Inflammatory macrophage (primary cell): Measurements from ENCODE around the gene CCNL1.

ENCODE experiments used
- DNase-seq, 2 donors: peaks; one replicate each; pipeline ENCODE4 v3.0.0-alpha.2; 2020 to 2022

The CCNL1 gene

DNA sequence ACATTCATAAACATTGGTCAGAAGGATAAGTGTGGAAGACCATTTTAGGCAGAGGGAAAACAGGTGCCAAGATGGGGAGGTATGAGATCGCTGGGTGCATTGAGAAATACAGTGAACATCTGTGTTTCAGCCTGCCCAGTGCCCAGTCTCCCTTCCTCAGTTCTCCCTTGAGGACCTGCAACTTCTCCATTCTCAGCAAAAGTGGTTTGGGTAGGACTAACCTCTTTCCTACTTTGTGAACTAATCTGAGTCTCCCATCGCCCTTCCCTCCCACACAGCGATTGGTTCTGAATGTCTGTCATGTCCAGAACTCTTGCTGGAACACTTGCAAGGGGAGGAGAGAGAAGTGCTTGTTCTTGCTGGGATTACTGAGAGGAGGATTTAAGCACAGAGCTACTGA, 10.9 kb upstream of the CCNL1 start:
- DNase-seq = peak; percentile 87 to 92

DNA sequence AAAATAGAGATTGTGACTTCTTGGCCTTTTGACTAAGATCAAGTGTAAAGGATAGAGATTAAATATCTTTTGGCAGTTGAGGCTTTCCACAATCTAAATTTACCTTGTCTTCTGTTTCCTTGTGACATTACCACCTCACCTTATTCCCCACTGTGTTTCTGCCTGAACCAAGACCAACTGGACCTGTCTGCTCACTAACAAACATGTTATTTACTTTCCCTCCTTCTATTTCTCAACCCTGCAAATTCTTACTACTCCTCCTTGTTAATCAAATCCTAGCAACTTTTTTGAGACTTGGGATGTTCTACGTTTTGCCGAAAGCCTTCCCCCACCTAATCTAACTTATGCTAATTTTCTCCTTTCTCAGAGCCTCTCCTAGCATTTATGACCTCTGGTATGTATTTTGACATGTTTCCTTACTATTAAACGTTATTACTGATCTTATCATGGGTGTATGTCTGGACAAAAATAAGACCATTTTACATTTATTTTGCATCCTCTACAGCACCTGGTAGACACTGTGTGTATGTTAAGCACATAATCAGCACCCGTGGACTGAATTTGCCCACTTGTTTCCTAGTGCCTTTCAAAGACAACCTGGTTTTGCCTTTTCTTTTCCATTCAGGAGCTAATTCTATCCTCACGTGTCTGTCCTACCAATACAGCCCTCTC, 7.6 kb upstream of the CCNL1 start:
- no peak for DNase-seq

DNA sequence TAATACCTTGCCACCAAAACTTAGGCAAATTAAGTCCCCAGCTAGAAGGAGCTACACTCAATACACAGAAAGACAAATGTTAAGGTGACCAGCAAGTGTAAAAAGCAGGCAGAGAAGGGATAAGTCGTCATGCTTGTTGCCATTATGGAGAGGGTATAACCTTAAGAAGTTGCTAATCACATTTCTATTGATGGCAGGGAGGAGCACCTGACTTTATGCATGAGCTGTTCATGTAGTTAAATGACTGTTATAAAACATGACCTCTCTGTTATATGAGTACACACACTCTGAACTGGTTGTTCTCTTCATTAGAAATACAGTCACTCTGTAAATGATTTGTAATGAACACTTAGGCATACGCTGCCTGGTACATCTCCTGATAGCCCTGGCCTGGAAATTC, 6.6 kb upstream of the CCNL1 start:
- no peak for DNase-seq

DNA sequence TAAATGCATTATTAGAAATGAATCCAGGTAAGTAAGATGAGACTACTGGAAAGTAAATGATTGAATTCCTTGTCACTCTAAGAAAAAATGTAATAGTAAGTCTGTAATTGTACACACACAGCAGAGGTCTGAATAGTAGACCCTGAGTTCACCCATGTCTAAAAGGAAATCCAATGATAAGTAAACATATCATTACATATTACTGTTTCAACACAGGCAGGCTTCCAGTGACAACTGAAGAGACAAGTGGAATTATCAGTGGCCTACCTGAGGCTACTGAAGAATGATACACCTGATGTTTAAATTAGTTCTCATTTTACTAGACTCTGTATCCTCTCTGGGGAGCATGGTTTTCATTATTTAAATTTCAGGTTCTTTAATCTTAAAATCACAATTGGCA, 6.2 kb upstream of the CCNL1 start:
- no peak for DNase-seq

DNA sequence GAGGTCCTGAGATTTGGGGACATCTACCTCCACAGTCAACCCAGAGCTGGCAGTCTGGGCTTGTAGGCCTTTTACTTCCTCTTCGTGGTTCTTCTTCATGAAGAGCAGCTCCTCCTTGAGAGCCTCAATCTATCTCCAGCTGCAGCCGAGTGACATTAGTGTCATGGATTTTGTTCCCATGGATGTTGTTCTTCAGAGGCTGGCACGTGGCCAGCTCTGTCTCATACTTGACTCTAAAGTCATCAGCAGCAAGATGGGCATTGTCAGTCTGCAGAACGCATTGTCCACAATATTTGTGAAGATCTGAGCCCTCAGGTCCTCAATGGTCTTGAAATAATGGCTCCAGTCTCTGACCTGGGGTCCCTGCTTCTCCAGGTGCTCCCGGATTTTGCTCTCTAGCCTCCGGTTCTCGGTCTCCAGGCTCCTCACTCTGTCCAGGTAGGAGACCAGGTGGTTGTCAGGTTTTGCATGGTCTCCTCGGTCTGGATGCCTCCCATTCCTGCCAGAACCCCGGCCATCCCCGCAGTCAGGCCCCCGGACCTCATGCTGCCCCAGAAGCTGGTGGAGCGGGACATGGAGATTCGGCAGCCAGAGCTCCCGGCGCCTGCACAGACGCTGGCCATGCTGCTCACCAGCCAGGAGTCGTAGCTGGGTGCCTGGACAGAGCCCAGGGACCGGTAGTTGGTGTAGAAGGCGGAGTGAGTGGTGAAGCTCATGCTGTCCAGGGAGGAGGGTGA, 3.4 kb upstream of the CCNL1 start:
- peak in 1 of 2 donors; percentile 23 for DNase-seq

DNA sequence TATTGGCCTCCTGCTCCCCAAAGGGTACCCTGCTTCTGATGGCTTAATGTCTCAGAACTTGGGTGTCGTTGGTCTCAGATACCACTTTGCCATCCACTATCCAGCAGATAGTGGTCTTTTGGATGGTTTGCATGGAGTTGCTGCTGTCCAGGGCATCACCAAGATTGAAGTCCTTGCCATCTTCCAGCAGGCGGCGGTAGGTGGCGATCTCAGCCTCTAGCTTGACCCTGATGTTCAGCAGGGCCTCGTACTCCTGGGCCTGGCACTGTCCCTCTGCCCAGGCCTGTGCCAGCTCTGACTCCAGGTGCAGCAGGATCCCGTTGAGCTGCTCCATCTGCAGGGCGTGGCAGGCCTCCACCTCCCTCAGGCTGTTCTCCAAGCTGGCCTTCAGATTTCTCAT, 2.7 kb upstream of the CCNL1 start:
- peak in 1 of 2 donors; percentile 24 for DNase-seq

DNA sequence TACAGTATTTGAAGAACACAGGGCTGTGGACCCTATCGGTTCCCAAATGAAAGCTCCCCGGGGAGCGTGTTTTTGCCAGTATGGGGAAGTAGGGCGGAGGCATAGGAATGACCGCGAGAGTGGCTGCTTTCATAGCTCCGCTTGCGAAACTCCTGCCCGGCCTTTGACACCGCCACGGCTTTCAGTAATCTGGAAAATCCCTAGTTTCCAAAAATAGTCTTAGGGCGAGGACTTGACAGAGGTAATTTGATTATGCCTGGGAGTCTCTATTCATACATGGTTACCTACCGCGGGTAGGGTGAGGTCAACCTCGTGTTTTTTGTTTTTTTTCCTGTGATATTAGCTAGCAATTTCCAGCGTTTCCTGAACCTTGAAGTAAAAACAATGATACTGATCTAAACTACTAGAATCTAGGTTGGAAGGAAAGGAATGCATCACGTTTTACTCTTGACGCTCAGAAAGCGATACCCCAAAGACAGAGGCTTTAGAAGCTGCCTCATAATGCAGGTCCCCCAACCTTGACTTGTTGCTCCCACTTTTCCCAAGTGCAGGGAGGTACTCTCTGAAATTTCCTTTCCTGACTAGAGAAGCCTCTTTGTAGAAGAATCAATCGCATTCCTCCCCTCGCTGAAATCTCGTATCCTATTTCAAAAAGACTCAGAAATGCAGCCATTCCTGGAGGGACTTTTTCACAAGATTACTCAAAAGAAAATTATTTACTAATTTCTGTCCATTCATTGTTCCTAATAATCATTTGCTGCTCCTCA, 894 bp upstream of the CCNL1 start:
- peak; percentile 96 to 98 for DNase-seq

DNA sequence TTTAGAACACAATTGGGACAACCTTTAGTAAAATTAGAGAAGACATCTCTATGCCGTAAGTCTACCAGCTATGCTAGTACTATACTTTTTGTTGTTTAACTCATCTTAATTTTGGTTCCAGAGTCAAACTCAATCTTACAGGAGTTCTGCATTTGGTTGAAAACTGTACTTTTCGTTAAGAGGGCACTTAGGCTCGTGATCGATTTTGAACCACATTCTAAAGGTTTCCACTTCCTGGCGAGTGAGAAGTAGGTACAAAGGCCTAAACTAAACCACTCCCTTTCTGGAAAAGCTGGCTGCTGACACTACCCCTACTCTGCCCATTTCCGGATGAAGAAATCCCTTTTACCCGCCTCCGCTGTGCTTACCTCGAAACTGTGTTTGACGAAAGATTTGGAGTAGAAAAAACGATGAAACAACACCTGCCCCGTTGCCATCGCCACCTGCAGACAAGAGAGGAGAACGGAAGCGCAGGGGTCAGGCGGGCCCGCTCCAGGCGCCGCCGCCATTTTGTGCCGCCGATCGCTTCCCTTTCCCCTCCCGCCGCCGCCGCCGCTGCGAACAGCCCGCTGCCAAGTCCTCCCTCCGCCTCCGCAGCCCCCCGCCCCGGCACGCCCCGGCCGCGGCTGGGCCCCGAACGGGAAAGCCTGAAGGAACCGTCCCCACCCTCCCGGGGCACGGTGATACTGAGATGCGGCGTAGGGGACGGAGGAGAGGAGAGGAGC, 748 bp downstream of the CCNL1 start:
- peak; percentile 67 to 77 for DNase-seq

DNA sequence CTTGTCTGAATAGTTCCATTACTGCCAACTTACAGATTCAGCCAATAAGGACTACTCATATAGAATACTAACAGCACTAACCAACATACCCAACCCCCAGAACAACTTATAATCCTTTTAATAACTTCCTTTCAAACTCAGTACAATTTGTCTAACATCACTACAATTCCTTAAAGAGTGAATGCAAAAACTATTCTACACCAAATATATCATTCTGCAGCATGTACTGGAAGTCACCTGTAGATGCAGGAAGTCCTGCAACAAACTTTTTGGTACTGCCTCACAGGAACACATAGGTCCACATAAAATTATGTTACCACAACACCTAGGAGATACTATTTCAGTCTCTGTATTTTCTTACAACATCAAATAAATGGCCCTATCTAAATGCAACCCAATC, 2.1 kb downstream of the CCNL1 start:
- no peak for DNase-seq

DNA sequence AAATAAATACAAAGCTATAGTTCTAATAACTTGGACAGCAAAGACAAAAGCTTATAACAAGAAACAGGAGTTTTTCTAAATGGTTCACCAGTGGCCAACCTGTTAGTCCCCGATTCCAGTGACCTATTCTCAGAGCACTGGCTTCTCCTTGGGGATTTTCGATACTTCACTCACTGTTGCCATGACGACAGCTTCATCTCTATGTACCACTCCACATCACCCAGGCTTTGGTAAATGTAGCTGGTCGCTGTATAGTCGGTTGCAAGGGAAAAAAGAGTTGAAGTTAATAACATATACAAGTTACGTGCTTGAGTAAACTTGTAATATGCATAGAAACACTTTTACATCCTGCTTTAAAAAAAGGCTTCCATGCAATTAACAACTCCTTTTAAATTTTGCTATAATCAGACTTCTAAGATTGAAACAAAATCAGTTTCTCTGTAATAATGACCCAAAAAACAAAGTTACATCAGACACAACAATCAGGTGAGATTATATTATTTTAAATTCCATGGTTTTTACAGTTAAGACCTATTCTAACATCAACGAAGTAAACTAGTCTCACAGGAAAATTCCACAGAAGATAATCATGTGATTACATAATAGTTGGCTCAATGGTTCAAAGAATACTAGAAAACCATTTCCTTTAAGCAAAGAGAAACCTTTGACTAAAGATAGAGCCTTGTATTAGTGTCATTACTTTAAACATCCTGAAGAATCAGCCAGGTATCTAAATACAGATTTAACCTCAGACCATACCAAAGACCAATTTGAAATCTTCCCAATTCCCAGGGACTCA, 2.9 kb downstream of the CCNL1 start:
- DNase-seq = no peak

DNA sequence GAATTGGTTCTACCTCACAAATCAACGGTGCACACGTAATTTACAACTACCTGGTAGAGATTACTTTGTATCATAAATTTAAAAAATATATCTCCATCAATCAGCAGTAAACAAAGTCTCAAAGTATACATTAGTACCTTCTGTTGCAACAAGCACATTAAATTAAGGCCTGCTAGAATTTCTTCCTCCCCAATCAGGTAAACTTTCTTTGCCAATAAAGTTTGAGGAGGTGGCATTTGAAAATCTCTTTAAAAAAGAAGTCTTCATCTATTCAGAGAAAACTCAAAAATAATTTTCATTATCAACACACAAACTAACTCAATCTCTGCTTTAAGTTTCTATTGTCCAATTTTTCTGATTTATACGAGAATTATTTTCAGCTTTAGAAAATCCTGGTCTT, 4.4 kb downstream of the CCNL1 start:
- DNase-seq = no peak

DNA sequence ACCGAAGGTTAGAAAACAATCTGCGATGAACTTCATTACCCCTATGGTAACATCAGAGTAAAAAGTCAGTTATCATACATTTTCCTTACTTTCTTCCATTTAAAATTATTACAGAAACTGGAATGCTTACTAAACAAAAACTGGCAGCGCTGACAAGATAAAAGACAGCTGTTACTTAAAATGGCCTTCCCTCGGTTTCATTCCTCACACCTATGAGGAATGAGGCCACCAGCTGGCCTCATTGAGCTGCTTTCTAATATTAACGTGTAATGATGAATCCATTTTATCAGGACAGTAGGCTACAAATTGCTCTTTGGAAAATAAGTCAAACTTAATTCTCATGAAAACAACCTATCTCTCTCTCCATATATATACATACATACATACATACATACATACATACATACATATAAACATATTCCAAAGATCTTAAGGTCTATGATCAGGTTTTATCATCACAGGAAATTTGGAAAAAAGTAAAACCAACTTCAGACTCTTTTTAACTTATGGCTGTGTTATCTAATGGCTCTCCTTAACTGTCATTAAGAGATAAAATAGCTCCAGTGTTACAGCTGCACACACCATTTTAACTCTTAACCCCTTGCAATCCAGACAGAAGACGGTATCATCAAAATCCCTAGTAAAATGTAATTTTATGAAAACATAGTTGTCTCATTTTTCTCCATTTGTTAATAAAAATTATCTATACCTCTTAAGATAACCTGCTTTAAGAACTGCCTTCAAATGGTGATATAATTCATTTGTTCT, 5.2 kb downstream of the CCNL1 start:
- DNase-seq = peak in 1 of 2 donors; percentile 2

DNA sequence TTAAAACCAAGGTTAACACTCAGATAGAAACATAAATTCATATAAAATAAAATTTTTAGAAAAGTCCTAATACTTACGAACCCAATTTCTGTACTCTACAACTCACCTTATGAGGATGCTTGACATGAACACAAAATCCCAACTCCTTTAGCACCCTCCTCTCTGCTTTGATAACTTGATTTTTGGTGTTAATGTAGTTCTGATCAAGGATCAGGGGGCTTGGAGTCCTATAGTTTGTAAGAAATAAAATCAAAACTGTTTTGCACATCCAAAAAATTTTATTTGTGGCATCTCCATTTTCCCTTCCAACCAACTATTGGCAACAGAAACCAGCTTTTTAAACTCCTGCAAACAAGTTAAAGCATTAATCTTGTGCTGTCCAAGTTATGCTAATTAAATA, 7.0 kb downstream of the CCNL1 start:
- DNase-seq = no peak

DNA sequence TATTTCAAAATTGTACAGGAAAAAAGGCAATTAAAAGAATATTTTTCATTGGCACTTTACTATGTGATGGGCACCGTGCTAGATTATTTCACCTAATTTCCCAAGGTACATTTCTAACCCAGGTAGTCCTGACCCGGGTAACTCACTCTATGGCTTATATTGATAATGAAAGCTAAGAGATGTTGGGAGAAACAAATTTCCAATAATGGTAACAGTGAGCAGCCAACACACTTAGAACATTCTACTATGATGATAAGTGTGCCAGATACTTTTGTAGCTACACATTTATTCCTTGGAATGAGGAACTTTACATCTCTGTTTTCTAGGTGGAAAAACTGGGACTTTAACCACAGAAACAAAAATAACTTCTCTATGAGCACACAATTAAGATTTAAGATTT, 7.5 kb downstream of the CCNL1 start:
- DNase-seq = no peak

DNA sequence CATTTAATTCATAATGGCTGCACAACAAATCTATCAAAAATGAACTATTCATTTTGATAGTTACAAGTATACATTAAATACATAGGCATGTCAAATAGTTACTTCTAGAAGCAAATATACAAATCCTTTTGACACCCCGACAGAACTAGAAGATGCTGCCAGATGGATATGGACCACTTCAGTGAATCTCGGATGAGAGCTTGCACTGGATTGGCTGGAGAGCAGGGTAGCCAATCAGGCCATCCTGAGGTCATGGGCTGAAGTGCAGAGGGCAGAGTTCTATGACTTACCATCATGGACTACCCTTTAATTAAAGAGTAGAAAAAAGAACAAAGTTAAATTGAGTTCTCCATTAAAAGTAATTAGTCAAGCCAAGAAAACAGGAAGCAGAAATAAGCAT, 8.3 kb downstream of the CCNL1 start:
- no peak for DNase-seq

DNA sequence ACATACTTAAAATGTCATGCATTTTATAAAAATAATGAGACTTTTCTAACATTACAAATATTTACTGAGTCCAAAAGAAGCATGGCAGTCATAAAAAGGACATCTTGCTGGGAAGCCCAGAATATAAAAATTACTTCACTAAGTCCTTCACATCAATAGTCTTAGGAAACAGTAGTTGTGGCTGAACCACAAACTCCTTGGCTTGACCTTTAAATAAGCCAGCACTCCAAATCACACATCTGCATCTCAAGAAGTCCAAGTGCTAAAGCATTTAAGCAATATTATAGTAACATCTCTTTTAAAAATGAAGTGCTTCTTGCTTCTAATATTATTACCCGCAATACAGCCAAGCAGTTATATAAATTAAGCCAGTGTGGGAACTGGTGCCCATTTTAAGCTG, 8.8 kb downstream of the CCNL1 start:
- DNase-seq = no peak

DNA sequence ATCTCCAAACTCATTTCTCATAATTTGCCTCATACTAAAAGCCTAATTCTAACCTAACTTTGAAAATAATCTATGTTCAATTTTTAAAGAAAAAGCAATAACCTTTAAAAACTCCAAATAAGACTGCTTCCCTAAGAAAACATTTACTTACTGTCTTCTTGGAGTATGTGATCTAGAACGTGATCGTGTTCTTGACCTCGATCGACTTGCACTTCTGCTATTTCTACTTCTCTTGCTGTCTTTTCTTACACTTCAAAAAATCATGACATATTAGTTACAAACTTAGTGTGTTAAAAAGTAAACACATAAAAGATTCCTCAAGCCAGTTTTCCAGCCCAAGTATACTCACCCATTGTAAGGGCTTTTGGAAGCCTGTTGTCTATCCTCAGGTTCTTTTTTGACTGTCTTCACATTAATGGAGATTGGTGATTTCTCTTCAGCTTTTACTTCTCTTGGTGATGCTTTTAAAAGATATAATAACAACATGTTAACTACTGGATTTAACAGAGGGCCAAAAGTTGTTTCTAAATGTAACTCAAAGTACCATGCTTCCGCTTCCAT, 10.7 kb downstream of the CCNL1 start:
- no peak for DNase-seq

DNA sequence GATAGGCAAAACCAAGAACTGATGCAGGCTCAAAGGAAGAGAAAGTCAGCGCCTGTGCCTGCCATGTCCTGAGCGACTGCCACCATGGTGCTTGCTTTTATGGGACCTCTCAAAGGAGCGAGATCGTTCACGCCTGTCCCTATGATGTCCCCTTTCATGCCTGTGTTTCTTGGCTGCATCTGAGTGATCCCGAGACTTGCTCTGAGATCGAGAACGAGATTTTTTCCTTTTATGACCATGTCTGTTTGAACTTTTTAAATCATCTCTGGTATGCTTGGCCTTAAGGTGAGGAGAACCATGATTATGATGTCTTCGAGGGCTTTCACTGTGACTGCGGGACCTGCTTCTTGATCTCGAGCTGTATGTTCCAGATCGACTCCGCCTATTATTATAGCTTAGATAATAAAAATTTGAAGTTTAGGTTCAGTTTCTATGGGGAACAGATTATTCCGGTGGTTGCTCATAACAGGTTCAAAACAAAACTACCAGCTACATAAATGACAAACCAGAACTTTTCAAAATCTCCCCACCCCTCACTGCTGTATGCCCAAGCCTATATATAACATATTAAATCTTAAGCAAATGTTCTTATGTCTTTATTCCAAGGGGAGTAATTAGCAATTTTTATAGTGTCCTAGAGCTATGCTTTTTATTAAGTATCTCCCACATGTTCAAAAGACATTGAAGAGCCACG, 11.6 kb downstream of the CCNL1 start:
- DNase-seq = no peak

DNA sequence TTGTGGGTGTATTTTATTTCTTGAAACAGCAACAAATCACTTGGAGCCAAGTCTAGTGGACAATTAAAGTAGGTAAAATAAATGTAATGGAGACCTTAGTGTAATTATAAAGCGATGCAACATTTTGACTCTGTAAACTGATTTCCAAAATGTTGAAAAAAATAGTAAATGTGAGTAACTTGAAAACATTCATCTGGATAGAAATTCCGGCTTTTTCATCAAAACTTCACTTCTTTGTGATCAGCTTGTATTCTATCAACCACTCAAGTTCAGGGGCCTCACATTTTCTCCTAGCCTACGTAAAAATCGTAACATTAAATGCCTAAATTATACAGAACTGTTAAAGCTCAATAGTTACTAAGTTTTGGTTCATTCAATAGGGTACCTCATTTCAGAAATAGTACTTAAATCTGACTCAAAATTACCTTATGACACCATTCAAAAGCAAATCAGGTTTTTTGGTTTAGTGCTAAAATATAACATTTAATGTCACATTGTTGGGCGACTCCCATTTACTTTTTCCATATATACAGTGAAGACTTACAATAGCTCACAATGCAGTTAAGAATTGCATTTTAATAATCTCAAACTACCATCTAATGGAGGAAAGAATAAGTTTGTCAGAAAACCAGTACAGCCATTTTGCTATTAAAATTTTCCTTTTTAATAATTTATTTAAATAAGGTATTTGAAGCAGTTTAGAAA, 12.7 kb downstream of the CCNL1 start:
- no peak for DNase-seq
